ENCODE data around the gene KRTAP10-1.

Gene KRTAP10-1

DNA sequence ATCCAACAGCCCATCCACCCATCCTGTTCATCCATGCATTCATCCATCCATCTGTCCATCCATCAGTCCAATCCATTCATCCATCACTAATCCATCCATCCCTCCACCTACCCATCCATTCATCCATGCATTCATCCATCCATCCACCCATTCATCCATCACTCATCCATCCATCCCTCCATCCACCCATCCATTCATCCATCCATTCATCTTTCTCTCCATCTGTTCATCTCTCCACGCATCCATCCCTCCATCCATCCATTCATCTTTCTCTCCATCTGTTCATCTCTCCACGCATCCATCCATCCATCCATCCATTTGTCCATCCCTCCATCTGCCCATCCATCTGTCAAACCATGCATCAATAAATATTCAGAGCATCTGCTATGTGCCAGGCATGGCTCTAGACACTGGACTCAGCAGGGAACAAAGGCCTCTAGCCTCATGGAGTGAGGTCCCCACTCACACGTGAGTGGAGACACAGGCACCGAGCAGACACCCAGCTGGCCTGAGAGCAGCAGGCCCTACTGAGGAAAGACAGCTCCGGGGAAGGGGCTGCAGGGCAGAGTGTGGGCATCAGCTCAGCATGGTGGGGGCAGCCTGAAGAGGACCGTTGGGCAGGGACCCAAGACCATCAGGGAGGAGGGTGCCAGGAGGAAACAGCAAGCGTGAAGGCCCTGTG, 9.6 kb downstream of the KRTAP10-1 start:
- DNase-seq (no peak), ATAC-seq (ENCODE audit: insufficient read depth, low read depth) (no peak)
- Histone ChIP-seq H3K79me2 (ENCODE audit: insufficient read depth, low read length) (no peaks in the 10 kb centered on the region), H3K4me3 (ENCODE audit: low read depth in 1 of 2, low read length in 2 of 2) (no peak overlapping the region), H3K9me3 (ENCODE audit: insufficient read depth, low read length, severe bottlenecking) (no peaks in the 10 kb centered on the region), H3K9ac (ENCODE audit: low read depth, low read length) (no peak overlapping the region), H2AFZ (ENCODE audit: low read depth, low read length) (no peak overlapping the region), H3K27me3 (ENCODE audit: insufficient read depth, low read length, poor library complexity) (no peaks in the 10 kb centered on the region), H4K20me1 (ENCODE audit: insufficient read depth, low read length) (no peaks in the 10 kb centered on the region), H3K4me2 (ENCODE audit: insufficient read depth, low read length) (no peak overlapping the region), H3K36me3 (ENCODE audit: insufficient read depth, low read length) (no peaks in the 10 kb centered on the region), H3K4me1 (ENCODE audit: insufficient read depth, low read length) (no peaks in the 10 kb centered on the region), H3K27ac (ENCODE audit: low read length) (no peak overlapping the region)
- no peak for TF ChIP-seq EZH2 (IDR thresholded peaks at IDR 0.05; ENCODE audit: borderline replicate concordance, low read depth, low read length, severe bottlenecking)
- TF ChIP-seq, protein P1, sequence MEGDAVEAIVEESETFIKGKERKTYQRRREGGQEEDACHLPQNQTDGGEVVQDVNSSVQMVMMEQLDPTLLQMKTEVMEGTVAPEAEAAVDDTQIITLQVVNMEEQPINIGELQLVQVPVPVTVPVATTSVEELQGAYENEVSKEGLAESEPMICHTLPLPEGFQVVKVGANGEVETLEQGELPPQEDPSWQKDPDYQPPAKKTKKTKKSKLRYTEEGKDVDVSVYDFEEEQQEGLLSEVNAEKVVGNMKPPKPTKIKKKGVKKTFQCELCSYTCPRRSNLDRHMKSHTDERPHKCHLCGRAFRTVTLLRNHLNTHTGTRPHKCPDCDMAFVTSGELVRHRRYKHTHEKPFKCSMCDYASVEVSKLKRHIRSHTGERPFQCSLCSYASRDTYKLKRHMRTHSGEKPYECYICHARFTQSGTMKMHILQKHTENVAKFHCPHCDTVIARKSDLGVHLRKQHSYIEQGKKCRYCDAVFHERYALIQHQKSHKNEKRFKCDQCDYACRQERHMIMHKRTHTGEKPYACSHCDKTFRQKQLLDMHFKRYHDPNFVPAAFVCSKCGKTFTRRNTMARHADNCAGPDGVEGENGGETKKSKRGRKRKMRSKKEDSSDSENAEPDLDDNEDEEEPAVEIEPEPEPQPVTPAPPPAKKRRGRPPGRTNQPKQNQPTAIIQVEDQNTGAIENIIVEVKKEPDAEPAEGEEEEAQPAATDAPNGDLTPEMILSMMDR (IDR thresholded peaks at IDR 0.05; ENCODE audit: borderline replicate concordance, extremely low read depth, low read length, poor library complexity, severe bottlenecking): no peak

DNA sequence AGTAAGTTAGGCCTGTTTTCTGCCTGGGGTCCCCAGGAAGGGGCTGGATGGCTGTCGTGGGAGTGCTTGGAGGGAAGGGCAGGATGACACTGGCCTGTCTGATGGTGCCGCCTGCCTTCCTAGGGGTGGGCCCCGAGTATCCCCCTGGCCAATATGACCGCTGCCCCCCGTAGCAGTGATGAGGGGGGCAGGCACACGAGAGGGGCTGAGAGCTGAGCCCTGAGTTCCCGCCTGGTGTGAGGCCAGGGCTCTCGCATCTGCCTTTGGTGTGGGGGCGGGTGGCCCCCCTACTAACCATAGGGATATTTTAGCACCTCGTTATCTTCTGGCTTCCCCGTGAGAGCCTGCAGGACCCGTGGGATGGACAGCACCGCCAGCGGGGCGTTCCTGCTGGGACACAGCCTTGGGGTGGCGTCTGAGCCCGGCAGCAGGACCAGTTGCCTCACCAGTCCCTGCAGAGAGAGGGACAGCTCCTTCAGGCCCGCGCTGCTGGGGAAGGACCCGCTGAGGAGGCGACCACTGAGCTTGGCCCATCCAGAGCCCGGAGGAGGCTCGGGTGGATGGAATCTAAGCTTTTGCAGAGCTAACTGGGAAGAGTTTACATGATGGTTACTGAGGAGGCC, 10.4 kb downstream of the KRTAP10-1 start:
- no peak for DNase-seq
- Histone ChIP-seq H3K27ac (ENCODE audit: low read length) (no peak overlapping the region), H3K4me3 (ENCODE audit: low read depth in 1 of 2, low read length in 2 of 2) (no peak overlapping the region), H3K36me3 (ENCODE audit: insufficient read depth, low read length) (no peaks in the 10 kb centered on the region), H3K9me3 (ENCODE audit: insufficient read depth, low read length, severe bottlenecking) (no peaks in the 10 kb centered on the region), H4K20me1 (ENCODE audit: insufficient read depth, low read length) (no peaks in the 10 kb centered on the region), H3K27me3 (ENCODE audit: insufficient read depth, low read length, poor library complexity) (no peaks in the 10 kb centered on the region), H3K4me2 (ENCODE audit: insufficient read depth, low read length) (no peak overlapping the region), H2AFZ (ENCODE audit: low read depth, low read length) (no peak overlapping the region), H3K9ac (ENCODE audit: low read depth, low read length) (no peak overlapping the region), H3K79me2 (ENCODE audit: insufficient read depth, low read length) (no peaks in the 10 kb centered on the region), H3K4me1 (ENCODE audit: insufficient read depth, low read length) (no peaks in the 10 kb centered on the region)
- no peak for ATAC-seq (ENCODE audit: insufficient read depth, low read depth)
- no peak for TF ChIP-seq EZH2 (IDR thresholded peaks at IDR 0.05; ENCODE audit: borderline replicate concordance, low read depth, low read length, severe bottlenecking)
- TF ChIP-seq, protein P1 (IDR thresholded peaks at IDR 0.05; ENCODE audit: borderline replicate concordance, extremely low read depth, low read length, poor library complexity, severe bottlenecking): no peak

DNA sequence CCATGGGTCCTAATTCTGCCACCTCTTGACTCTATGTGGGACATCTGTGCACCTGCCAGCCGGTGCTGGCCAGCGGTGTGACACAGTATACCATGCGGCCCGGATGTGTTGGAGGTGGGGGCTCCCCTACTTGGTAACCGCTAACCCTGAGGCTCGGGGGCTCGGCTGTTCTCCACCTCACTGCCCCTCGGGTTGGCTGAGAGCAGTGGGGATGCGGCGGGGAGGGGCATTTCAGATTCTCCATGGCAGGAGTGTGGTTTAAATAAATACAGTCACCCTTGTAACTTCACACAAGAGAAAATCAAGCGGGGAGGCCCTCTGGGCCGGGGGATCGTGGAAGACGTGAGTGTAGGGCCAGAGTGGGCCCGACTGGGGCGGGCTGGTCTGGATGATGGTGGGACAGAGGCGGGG, 11.0 kb downstream of the KRTAP10-1 start:
- Histone ChIP-seq H3K79me2 (ENCODE audit: insufficient read depth, low read length) (no peaks in the 10 kb centered on the region), H3K4me2 (ENCODE audit: insufficient read depth, low read length) (no peak overlapping the region), H3K9me3 (ENCODE audit: insufficient read depth, low read length, severe bottlenecking) (no peaks in the 10 kb centered on the region), H3K9ac (ENCODE audit: low read depth, low read length) (no peak overlapping the region), H3K4me3 (ENCODE audit: low read depth in 1 of 2, low read length in 2 of 2) (no peak overlapping the region), H4K20me1 (ENCODE audit: insufficient read depth, low read length) (no peaks in the 10 kb centered on the region), H3K4me1 (ENCODE audit: insufficient read depth, low read length) (no peaks in the 10 kb centered on the region), H3K27ac (ENCODE audit: low read length) (no peak overlapping the region), H3K27me3 (ENCODE audit: insufficient read depth, low read length, poor library complexity) (no peaks in the 10 kb centered on the region), H2AFZ (ENCODE audit: low read depth, low read length) (no peak overlapping the region), H3K36me3 (ENCODE audit: insufficient read depth, low read length) (no peaks in the 10 kb centered on the region)
- TF ChIP-seq EZH2 (IDR thresholded peaks at IDR 0.05; ENCODE audit: borderline replicate concordance, low read depth, low read length, severe bottlenecking): no peak
- TF ChIP-seq, protein P1 (IDR thresholded peaks at IDR 0.05; ENCODE audit: borderline replicate concordance, extremely low read depth, low read length, poor library complexity, severe bottlenecking): no peak
- ATAC-seq (ENCODE audit: insufficient read depth, low read depth) (no peak), DNase-seq (no peak)

Measured in DND-41 (cell line).